ENCODE results near the gene TENM4. TPM values are rescaled to one million over a fixed set of nuclear protein-coding genes. Genes with fewer than 3 reads are reported as not detected.
"Not testable (repeated sequence)": the region's sequence is repeated elsewhere in the genome, so short reads cannot be mapped to it uniquely, and the experiment has no call there.

The TENM4 gene
- total RNA-seq, 2 experiments from 2014 or later: not detected

- H3K4me3 Mint-ChIP-seq: no peak overlapping the region
- DNase-seq: no peak
- ChIA-PET POLR2A (no interaction called here), CTCF (interaction anchor here (0.7 to 6.2 kb wide), 7 partner anchors 73 to 1512 kb away, joined by 3 to 167 read pairs (median 19); no protein-coding TSS in a partner anchor)
- peak overlapping the region; percentile 84 for H3K27ac Mint-ChIP-seq
- H3K4me1 Mint-ChIP-seq (ENCODE audit: low read depth): peaks cover 39% of the 10 kb centered on the region
- H3K36me3 Mint-ChIP-seq: no peaks in the 10 kb centered on the region
- H3K9me3 Mint-ChIP-seq: peaks cover 4% of the 10 kb centered on the region
- H3K27me3 Mint-ChIP-seq: peaks cover 2% of the 10 kb centered on the region
- intact Hi-C loops (cut with micrococcal nuclease): loop anchor here (1.0 kb wide), 2 partner anchors 9 to 455 kb away; partner anchors contain the start of genes KCTD21 and USP35
Measured at GRCh38 chr11:78643676-78644056, 797.2 kb downstream of the TENM4 start.

- Mint-ChIP-seq H3K9me3 (peaks cover 4% of the 10 kb centered on the region), H3K36me3 (peaks cover 2% of the 10 kb centered on the region), H3K27me3 (peaks cover 4% of the 10 kb centered on the region), H3K4me3 (peak overlapping the region; percentile 16), H3K4me1 (ENCODE audit: low read depth) (peaks cover 37% of the 10 kb centered on the region), H3K27ac (peak overlapping the region; percentile 84)
- ChIA-PET POLR2A (no interaction called here), CTCF (interaction anchor here (1.2 to 6.2 kb wide), 4 partner anchors 74 to 433 kb away, joined by 3 to 167 read pairs (median 18); no protein-coding TSS in a partner anchor)
- DNase-seq: no peak
- intact Hi-C loops (cut with micrococcal nuclease): loop anchor here (1.0 kb wide), 2 partner anchors 9 to 455 kb away; partner anchors contain the start of genes KCTD21 and USP35
Measured at GRCh38 chr11:78642979-78643675, 797.7 kb downstream of the TENM4 start.

GRCh38 chr11:78641541-78641940 is 799.3 kb downstream of the TENM4 start:
- DNase-seq: no peak
- intact Hi-C loops (cut with micrococcal nuclease): no loop called here
- Mint-ChIP-seq H3K27me3 (peaks cover 4% of the 10 kb centered on the region), H3K9me3 (peaks cover 4% of the 10 kb centered on the region), H3K36me3 (peaks cover 2% of the 10 kb centered on the region), H3K27ac (no peak overlapping the region), H3K4me1 (ENCODE audit: low read depth) (peaks cover 37% of the 10 kb centered on the region), H3K4me3 (no peak overlapping the region)
- ChIA-PET CTCF (no interaction called here), POLR2A (no interaction called here)

GRCh38 chr11:78638704-78639380 is 802.0 kb downstream of the TENM4 start:
- intact Hi-C loops (cut with micrococcal nuclease): no loop called here
- DNase-seq: no peak
- H3K9me3 Mint-ChIP-seq: peaks cover 11% of the 10 kb centered on the region
- H3K4me3 Mint-ChIP-seq: no peak overlapping the region
- CTCF ChIA-PET: no interaction called here
- peaks cover 4% of the 10 kb centered on the region for H3K27me3 Mint-ChIP-seq
- H3K27ac Mint-ChIP-seq: no peak overlapping the region
- H3K36me3 Mint-ChIP-seq: peaks cover 5% of the 10 kb centered on the region
- H3K4me1 Mint-ChIP-seq (ENCODE audit: low read depth): peaks cover 37% of the 10 kb centered on the region
- POLR2A ChIA-PET: no interaction called here

GRCh38 chr11:78637527-78637926 is 803.3 kb downstream of the TENM4 start:
- POLR2A ChIA-PET; H3K4me3 Mint-ChIP-seq; H3K27me3 Mint-ChIP-seq; CTCF ChIA-PET; intact Hi-C loops (cut with micrococcal nuclease); DNase-seq; H3K36me3 Mint-ChIP-seq; H3K27ac Mint-ChIP-seq: not testable (repeated sequence)
- peaks cover 12% of the 10 kb centered on the region for H3K9me3 Mint-ChIP-seq
- H3K4me1 Mint-ChIP-seq (ENCODE audit: low read depth): peaks cover 25% of the 10 kb centered on the region

DNA sequence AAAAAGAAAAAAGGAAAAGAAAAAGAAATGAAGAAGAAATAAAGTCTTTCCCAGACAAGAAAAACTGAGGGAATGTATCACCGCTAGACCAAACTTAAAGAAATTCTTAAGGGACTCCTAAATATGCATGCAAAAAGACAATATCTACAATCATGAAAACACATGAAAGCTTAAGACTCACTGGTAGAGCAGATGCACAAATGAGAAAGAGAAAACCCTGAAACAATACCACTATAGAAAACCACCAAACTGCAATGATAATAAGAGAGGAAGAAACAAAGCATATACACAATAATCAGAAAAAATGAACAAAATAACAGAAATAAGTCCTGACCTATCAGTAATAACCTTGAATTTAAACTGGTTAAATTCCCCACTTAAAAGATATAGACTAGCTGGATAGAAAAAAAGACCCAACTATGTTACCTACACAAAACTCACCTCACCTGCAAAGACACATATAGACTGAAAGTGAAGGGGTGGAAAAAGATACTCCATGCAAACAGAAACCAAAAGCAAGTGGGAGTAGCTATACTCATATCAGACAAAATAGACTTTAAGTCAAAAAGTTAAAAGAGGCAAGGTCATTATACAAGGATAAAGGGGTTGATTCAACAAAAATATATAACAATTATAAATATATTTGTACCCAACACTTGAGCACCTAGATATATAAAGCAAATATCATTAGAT is 804.9 kb downstream of the TENM4 start:
- intact Hi-C loops (cut with micrococcal nuclease): loop anchor here (1.0 kb wide), 1 partner anchor 16 kb away; no protein-coding TSS in a partner anchor
- DNase-seq: no peak
- peaks cover 5% of the 10 kb centered on the region for H3K36me3 Mint-ChIP-seq
- no peak overlapping the region for H3K4me3 Mint-ChIP-seq
- POLR2A ChIA-PET: no interaction called here
- CTCF ChIA-PET: interaction anchor here (2.9 kb wide), 1 partner anchor 10 kb away, joined by 17 read pairs; no protein-coding TSS in a partner anchor
- peak overlapping the region; percentile 30 for H3K27ac Mint-ChIP-seq
- H3K9me3 Mint-ChIP-seq: peaks cover 12% of the 10 kb centered on the region
- peaks cover 10% of the 10 kb centered on the region for H3K27me3 Mint-ChIP-seq
- H3K4me1 Mint-ChIP-seq (ENCODE audit: low read depth): peaks cover 19% of the 10 kb centered on the region

DNA sequence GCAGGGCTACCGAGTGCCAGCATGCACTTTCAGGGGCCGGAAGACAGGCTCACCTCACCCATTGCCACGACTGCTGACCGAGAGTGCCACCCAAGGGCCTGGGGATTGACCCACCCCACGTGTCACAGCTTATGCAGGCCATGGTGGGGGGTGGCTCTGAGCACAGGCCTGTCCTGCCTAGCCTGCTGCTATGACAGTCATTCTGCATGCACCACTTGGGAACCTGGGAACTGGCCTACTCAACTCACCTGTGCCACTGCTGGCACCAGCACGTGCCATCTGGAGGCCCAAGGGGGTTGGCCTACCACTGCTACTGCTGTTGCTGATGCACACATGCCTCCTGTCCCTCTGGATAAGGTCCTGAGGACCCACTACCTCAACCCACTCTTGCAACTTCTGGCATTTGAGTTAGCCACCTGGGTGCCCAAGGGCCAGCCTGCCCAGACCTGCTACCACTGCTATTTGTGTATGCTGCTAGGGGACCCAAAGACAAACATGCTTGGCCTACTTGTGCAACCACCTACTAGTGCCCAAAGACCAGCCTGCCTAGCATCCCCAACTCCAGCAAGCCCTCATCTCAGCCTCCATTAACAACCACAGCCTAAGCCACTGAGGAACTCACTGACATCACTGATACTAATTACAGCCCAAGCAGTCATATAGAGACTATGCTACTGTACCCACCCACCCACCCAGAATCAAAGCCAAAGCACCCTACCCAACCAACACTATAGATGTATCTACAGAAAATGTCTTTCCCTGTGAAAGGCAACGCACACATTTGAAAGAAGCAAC is 807.1 kb downstream of the TENM4 start:
- ChIA-PET POLR2A (no interaction called here), CTCF (interaction anchor here (1.5 to 2.9 kb wide), 2 partner anchors 12 kb away, joined by 7 to 17 read pairs; no protein-coding TSS in a partner anchor)
- H3K4me1 Mint-ChIP-seq (ENCODE audit: low read depth): peaks cover 19% of the 10 kb centered on the region
- peaks cover 7% of the 10 kb centered on the region for H3K27me3 Mint-ChIP-seq
- peaks cover 22% of the 10 kb centered on the region for H3K9me3 Mint-ChIP-seq
- intact Hi-C loops (cut with micrococcal nuclease): no loop called here
- DNase-seq: no peak
- no peak overlapping the region for H3K27ac Mint-ChIP-seq
- peaks cover 12% of the 10 kb centered on the region for H3K36me3 Mint-ChIP-seq
- no peak overlapping the region for H3K4me3 Mint-ChIP-seq

DNA sequence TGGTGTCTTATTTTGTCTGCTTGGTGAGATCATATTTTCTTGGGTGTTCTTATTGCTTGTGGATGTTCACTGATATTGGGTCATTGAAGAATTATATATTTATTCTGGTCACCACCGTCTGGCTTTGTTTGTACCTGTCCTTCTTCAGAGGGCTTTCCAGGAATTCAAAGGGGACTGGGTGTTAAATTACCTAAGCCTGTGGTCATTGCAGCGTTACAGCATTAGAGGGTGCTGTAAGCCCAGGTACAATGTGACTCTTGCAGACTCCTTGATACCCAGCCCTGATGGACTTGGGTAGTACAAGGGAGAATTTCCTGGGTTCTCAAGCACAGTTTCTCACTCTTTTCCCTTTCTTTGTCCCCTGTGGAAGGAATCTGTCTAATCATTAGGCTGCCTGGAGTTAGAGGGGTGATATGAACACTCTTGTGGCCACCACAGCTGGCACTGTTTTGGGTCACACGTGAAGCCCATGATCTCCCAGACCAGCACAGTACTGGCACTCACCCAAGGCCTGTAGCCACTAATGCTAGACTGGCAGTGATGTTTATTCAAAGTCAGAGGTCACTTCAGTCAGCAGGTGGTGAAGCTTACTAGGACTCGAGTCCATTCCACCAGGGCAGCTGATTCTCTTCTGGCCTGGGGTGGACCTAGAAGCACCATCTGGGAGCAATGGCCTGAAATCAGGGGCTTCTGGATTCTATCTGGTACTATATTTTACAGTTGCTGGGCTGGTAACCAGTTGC is 810.1 kb downstream of the TENM4 start:
- no peak overlapping the region for H3K4me3 Mint-ChIP-seq
- DNase-seq: no peak

GRCh38 chr11:78630155-78630554 is 810.7 kb downstream of the TENM4 start:
- CTCF ChIA-PET: interaction anchor here (1.2 to 1.4 kb wide), 2 partner anchors 9 to 17 kb away, joined by 4 to 6 read pairs; no protein-coding TSS in a partner anchor

More for the DNA sequence above, 810.1 kb downstream of the TENM4 start:
- Mint-ChIP-seq H3K9me3 (peaks cover 28% of the 10 kb centered on the region), H3K36me3 (peaks cover 10% of the 10 kb centered on the region), H3K4me1 (ENCODE audit: low read depth) (peaks cover 11% of the 10 kb centered on the region), H3K27me3 (peaks cover 8% of the 10 kb centered on the region), H3K27ac (no peak overlapping the region)
- ChIA-PET POLR2A (no interaction called here), CTCF (interaction anchor here (1.0 to 1.4 kb wide), 3 partner anchors 10 to 17 kb away, joined by 4 to 6 read pairs (median 5); no protein-coding TSS in a partner anchor)
- intact Hi-C loops (cut with micrococcal nuclease): no loop called here

DNA sequence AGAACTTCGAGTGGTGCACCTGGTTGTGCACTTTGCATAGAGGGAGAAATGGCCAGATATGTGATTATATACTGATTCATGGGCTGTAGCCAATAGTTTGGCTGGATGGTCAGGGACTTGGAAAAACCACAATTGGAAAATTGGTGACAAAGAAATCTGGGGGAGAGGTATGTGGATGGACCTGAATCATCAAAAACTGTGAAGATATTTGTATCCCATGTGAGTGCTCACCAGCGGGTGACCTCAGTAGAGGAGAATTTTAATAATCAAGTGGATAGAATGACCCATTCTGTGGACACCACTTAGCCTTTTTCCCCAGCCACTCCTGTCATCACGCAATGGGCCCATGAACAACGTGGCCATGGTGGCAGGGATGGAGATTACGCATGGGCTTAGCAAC is 818.2 kb downstream of the TENM4 start:
- H3K4me1 Mint-ChIP-seq (ENCODE audit: low read depth): no peaks in the 10 kb centered on the region

More at GRCh38 chr11:78630155-78630554, 810.7 kb downstream of the TENM4 start:
- H3K9me3 Mint-ChIP-seq: peaks cover 28% of the 10 kb centered on the region
- peaks cover 8% of the 10 kb centered on the region for H3K4me1 Mint-ChIP-seq (ENCODE audit: low read depth)
- DNase-seq: no peak
- intact Hi-C loops (cut with micrococcal nuclease): no loop called here
- no peak overlapping the region for H3K4me3 Mint-ChIP-seq
- POLR2A ChIA-PET: no interaction called here
- H3K27ac Mint-ChIP-seq: no peak overlapping the region
- H3K27me3 Mint-ChIP-seq: peaks cover 8% of the 10 kb centered on the region
- H3K36me3 Mint-ChIP-seq: peaks cover 10% of the 10 kb centered on the region

DNA sequence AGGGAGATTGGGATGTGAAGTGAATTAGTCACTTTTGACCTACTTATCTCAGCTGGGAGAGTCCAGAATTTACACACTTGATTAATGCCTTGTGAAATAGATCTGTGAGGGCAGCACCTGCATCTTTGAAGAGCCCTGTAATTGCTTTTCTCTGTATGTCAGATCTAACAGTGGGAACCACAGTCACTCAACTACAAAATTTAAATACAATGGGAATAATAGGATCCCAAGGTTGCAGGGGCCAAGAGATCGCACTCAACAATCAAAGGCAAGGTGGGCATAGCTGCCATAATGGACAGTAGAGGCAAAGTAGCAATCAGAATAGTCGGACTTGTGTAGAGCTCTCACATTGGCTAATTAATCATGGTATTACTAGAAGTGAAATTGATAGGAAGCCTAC is 820.7 kb downstream of the TENM4 start:
- DNase-seq: no peak
- Mint-ChIP-seq H3K27me3 (no peaks in the 10 kb centered on the region), H3K4me1 (ENCODE audit: low read depth) (no peaks in the 10 kb centered on the region), H3K36me3 (peaks cover 6% of the 10 kb centered on the region), H3K4me3 (no peak overlapping the region), H3K27ac (no peak overlapping the region), H3K9me3 (peaks cover 21% of the 10 kb centered on the region)
- CTCF ChIA-PET: interaction anchor here (1.2 kb wide), 1 partner anchor 10 kb away, joined by 4 read pairs; no protein-coding TSS in a partner anchor
- POLR2A ChIA-PET: no interaction called here
- intact Hi-C loops (cut with micrococcal nuclease): no loop called here

More for the DNA sequence above, 818.2 kb downstream of the TENM4 start:
- no peak overlapping the region for H3K27ac Mint-ChIP-seq
- intact Hi-C loops (cut with micrococcal nuclease): no loop called here
- peaks cover 21% of the 10 kb centered on the region for H3K9me3 Mint-ChIP-seq
- DNase-seq: no peak
- peaks cover 2% of the 10 kb centered on the region for H3K27me3 Mint-ChIP-seq
- ChIA-PET CTCF (no interaction called here), POLR2A (no interaction called here)
- peaks cover 6% of the 10 kb centered on the region for H3K36me3 Mint-ChIP-seq
- H3K4me3 Mint-ChIP-seq: no peak overlapping the region
